Adrenal gland (tissue), 12 donors: ENCODE measurements around the gene PFN1. TPM values are rescaled to one million over a fixed set of nuclear protein-coding genes. Genes with fewer than 3 reads are reported as not detected.

ENCODE experiments used
- DNase-seq, 7 donors: peaks; one replicate each; pipeline ENCODE4 v3.0.0-alpha.2; 2019 to 2020
- H3K27ac ChIP-seq, 5 donors: fragments of 200-600 bp; sonication (generic) in 4 of 5; 1 replicate in 3 of 5; 2 replicates in 2 of 5; pipeline versions ENCODE4 v1.5.1 to v1.8.0; 2016 to 2020; ENCODE audit warnings: mild to moderate bottlenecking in 1 of 5
- H3K27me3 ChIP-seq: fragments of 200-600 bp; 2 replicates; pipeline ENCODE4 v1.8.0; 2021
- H3K36me3 ChIP-seq, 2 donors: fragments of 200-600 bp; replicated peaks in 1 of 2; 1 replicate in 1 of 2; 2 replicates in 1 of 2; pipeline versions ENCODE4 v1.5.1 to v1.8.0; 2018 to 2022
- H3K4me1 ChIP-seq, 2 donors: fragments of 200-600 bp; replicated peaks in 1 of 2; 1 replicate in 1 of 2; 2 replicates in 1 of 2; pipeline versions ENCODE4 v1.5.1 to v1.8.0; 2018 to 2021
- H3K4me3 ChIP-seq, 4 donors: fragments of 200-600 bp; sonication (generic) in 3 of 4; one replicate each; pipeline ENCODE4 v1.5.1; 2016 to 2018
- H3K9me3 ChIP-seq, 3 donors: fragments of 200-600 bp; sonication (generic) in 1 of 3; replicated peaks in 1 of 3; 1 replicate in 2 of 3; 2 replicates in 1 of 3; pipeline versions ENCODE4 v1.5.1 to v1.8.0; 2016 to 2021
- POLR2A ChIP-seq, 2 donors: fragments of 450-650 bp; IDR thresholded peaks; one replicate each; pipeline ENCODE4 v1.6.1; 2017; ENCODE audit warnings: antibody characterized with exemption in 2 of 2, mild to moderate bottlenecking in 2 of 2, moderate library complexity in 1 of 2
- WGBS, 4 donors: extraction: QIAGEN DNeasy Blood & Tissue Kit in 2 of 4; methylation state at CpG; one replicate each; pipeline versions ENCODE4 v1.1.5 to v1.1.7; 2013 to 2017; 5-methylcytosine and 5-hydroxymethylcytosine counted together
- intact Hi-C, 2 donors: fragments of 100-400 bp; cut with DNase I; formaldehyde crosslinking; loops; one replicate each; pipeline versions ENCODE4 v1.14.1 to v1.15.0; 2022 to 2023
- polyA plus RNA-seq, 3 donors: library from polyadenylated mRNA; stranded (reverse); fragments of 200-250 nt in 2 of 3; fragments of 350-450 nt in 1 of 3; fragmentation: Illumina TruSeq in 1 of 3; extraction: RNeasy Lipid Tissue Mini Kit (QIAGEN cat#74804) in 1 of 3; gene quantifications; one replicate each; pipeline ENCODE4 v1.2.3, GENCODE V29; 2013 to 2014
- total RNA-seq, 9 donors: library from RNA; depleted of rRNA in 4 of 9; stranded (reverse); fragments of >200 nt in 4 of 9; fragments of 120-200 nt in 1 of 9; fragmentation: NEBNext Ultra II Directional in 1 of 9; extraction: Animal tissue kit (Norgen Biotek cat#: 25700) in 1 of 9; gene quantifications; one replicate each; pipeline versions ENCODE4 v1.1.0 to v1.2.4, GENCODE V29; 2013 to 2023
- TF ChIP-seq, protein P1 (sequence below), 6 experiments: fragments of 450-650 bp in 4 of 6; fragments of 200-600 bp in 2 of 6; sonication (generic) in 1 of 6; IDR thresholded peaks; 1 replicate in 5 of 6; 2 replicates in 1 of 6; pipeline versions ENCODE4 v1.5.1 to v1.8.0; 2016 to 2021; ENCODE audit warnings: antibody characterized with exemption in 6 of 6, mild to moderate bottlenecking in 2 of 6, moderate library complexity in 1 of 6
- donor health status: healthy with polysubstance abuse.
- donor health status: Bipolar disorder and iron deficiency.
- donor health status: DM: yes; HTN: yes; CAD: no.
- donor health status: DM: no; HTN: no; CAD: no.
- donor health status: DM: no; HTN: no; CAD: no.
- donor health status: DM: yes; HTN: yes; CAD: no.

The PFN1 gene
- total and polyA plus RNA-seq, 12 donors, result 310 to 1,056 (median 423) TPM

DNA sequence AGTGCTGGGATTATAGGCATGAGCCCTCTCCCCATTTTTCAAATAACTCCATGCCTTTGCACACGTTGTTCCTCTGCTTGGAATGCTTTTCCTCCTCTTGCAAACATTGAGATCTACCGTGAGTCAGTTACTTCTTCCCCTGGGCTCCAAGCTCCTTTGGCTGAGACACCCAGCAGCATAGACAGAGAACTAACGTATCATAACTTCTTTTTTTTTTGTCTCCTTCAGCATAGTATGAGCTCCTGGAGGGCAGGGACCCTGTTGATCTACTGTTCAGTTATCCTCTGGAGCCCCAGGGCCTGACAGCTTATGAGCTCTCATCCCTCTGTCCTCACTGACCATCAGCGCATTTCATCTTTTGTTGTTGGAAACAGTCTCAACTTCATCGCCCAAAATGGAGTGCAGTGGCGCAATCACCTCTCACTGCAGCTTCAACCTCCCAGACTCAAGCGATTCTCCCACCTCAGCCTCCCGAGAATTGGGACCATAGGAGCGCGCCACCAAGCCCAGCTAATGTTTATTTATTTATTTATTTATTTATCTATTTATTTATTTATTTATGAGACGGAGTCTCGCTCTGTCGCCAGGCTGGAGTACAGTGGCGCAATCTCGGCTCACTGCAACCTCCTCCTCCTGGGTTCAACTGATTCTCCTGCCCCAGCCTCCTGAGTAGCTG is 17.1 kb upstream of the PFN1 start:
- WGBS, 4 donors, result 94 to 95% (median 95%) methylated on average over 15 of the region's 15 CpGs
- Histone ChIP-seq H3K9me3 (no peaks in the 10 kb centered on the region), H3K4me3 (peak overlapping the region in 1 of 4 donors; percentile 82), H3K36me3 (peaks cover 0 to 10% of the 10 kb centered on the region in 2 donors), H3K4me1 (peaks cover 19 to 35% of the 10 kb centered on the region in 2 donors), H3K27me3 (no peaks in the 10 kb centered on the region), H3K27ac (peak overlapping the region in 4 of 5 donors; percentile 82 to 99 (median 94))
- no peak for DNase-seq
- TF ChIP-seq, protein P1, sequence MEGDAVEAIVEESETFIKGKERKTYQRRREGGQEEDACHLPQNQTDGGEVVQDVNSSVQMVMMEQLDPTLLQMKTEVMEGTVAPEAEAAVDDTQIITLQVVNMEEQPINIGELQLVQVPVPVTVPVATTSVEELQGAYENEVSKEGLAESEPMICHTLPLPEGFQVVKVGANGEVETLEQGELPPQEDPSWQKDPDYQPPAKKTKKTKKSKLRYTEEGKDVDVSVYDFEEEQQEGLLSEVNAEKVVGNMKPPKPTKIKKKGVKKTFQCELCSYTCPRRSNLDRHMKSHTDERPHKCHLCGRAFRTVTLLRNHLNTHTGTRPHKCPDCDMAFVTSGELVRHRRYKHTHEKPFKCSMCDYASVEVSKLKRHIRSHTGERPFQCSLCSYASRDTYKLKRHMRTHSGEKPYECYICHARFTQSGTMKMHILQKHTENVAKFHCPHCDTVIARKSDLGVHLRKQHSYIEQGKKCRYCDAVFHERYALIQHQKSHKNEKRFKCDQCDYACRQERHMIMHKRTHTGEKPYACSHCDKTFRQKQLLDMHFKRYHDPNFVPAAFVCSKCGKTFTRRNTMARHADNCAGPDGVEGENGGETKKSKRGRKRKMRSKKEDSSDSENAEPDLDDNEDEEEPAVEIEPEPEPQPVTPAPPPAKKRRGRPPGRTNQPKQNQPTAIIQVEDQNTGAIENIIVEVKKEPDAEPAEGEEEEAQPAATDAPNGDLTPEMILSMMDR (IDR thresholded peaks at IDR 0.05), result no peak
- TF ChIP-seq POLR2A (IDR thresholded peaks at IDR 0.05), result no peak
- intact Hi-C loops, result no loop called here

DNA sequence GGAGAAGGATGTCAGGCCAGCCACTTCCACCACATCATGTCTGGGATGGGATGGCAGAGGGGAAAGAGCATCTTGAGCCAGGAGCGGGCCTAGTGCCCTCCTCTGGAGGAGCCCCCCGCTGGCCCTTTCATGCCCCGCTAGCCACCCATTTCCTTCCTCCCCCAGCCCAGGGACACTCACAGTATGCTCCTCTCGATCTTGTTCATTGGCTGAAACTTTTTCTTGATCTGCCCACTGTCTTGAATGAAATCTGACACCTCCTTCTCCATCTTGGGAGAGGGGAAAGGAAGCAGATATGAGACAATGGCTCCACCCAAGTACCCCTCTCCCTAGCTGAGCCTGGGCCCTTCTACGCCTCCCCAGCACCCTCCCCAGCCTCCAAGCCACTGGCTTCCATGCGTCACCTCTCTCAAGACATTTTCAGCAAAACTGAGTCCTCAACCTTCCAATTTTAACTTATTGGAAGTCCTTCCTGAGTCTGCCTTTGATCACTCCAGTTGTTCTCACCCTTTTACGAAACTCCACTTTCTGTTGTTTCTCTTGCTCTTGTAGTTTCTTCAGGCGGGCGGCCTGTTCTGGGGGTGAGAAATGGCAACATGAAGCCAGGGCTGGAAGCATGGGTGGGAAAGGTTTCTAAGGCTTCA is 12.1 kb upstream of the PFN1 start:
- Histone ChIP-seq H3K9me3 (no peaks in the 10 kb centered on the region), H3K4me1 (peaks cover 0 to under 1% of the 10 kb centered on the region in 2 donors), H3K4me3 (no peak overlapping the region), H3K27ac (no peak overlapping the region), H3K27me3 (no peaks in the 10 kb centered on the region), H3K36me3 (peaks cover 0 to 20% of the 10 kb centered on the region in 2 donors)
- intact Hi-C loops, result no loop called here
- 87 to 96% (median 90%) methylated on average over 9 of the region's 9 CpGs for WGBS, 4 donors
- no peak for TF ChIP-seq POLR2A (IDR thresholded peaks at IDR 0.05)
- TF ChIP-seq, protein P1 (IDR thresholded peaks at IDR 0.05), result no peak
- no peak for DNase-seq

DNA sequence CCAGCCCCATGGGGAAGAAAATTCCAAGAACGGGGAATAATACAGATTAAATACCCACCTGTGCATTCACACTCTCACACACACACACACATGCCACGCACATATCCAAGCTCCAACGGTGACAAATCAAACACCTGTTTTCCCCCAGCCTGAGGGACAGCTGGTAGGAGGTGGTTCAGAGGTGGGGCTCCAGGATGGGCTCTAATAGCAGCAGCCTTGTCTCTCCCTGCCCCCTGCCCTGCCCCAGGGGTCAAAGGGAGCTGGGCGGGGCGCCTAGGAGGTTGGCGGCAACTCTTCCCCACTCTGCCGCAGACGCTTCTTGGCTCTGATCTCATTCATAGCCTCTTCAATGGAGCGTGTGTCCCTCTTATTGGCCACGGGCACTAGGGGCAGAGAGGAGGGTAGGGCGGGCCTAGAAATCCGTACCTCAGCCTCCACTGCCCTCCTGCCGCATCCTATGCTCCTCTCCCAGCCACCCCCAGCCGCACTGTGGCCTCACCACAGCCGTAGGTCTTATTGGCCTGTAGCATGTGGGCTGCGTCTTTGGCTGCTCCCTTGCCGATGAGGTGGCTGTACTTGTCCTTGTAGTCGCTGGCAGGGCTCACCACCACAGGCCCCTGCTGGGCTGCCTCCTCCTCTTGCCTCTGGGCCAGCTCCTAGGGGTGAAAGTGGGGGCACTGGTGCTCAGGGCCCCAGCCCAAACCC is 11.1 kb upstream of the PFN1 start:
- 85 to 92% (median 90%) methylated on average over 10 to 18 of the region's 18 CpGs for whole genome bisulfite sequencing, 4 donors

DNA sequence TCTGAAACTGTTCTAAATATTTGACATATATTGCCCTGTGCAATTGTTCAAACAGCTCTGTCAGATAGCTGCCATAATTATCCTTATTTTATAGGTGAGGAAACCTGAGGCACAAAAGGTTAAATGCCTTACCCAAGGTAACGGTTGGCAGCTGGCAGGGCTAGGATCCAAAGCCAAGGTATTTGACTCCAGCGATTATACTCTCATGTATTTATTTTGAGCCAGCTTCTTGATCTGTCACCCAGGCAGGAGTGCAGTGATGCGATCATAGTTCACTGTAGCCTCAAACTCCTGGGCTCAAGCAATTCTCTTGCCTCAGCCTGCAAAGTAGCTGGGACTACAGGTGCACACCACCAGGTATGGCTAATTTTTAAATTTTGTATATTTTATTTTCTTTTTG is 9.8 kb upstream of the PFN1 start:
- intact Hi-C loops, result no loop called here
- Histone ChIP-seq H3K36me3 (peaks cover 0 to 20% of the 10 kb centered on the region in 2 donors), H3K4me1 (no peaks in the 10 kb centered on the region), H3K4me3 (no peak overlapping the region), H3K27ac (no peak overlapping the region), H3K27me3 (no peaks in the 10 kb centered on the region), H3K9me3 (no peaks in the 10 kb centered on the region)
- WGBS, 4 donors, result 77 to 85% (median 78%) methylated on average over 3 of the region's 3 CpGs
- no peak for DNase-seq
- TF ChIP-seq POLR2A (IDR thresholded peaks at IDR 0.05), result no peak
- TF ChIP-seq, protein P1 (IDR thresholded peaks at IDR 0.05), result no peak

More for the DNA sequence above, 11.1 kb upstream of the PFN1 start:
- Histone ChIP-seq H3K9me3 (no peaks in the 10 kb centered on the region), H3K4me1 (no peaks in the 10 kb centered on the region), H3K27me3 (no peaks in the 10 kb centered on the region), H3K36me3 (peaks cover 0 to 20% of the 10 kb centered on the region in 2 donors), H3K4me3 (no peak overlapping the region), H3K27ac (no peak overlapping the region)
- intact Hi-C loops, result no loop called here
- DNase-seq, result no peak
- no peak for TF ChIP-seq POLR2A (IDR thresholded peaks at IDR 0.05)
- TF ChIP-seq, protein P1 (IDR thresholded peaks at IDR 0.05), result no peak
